PC-3 (cell line): ENCODE data around the gene LEPR.

Source experiments
- EZH2 ChIP-seq: fragments of 300-600 bp; sonication (generic); IDR thresholded peaks from one replicate; pipeline ENCODE4 v1.6.1; 2017; ENCODE audit warnings: antibody characterized with exemption, mild to moderate bottlenecking, low read length; ENCODE audit not compliant: unreplicated experiment
- TF ChIP-seq, protein P1 (sequence below): fragments of 300-600 bp; sonication (generic); conservative IDR thresholded peaks from 2 replicates; pipeline ENCODE4 v1.5.1; 2017; ENCODE audit warnings: antibody characterized with exemption, low read depth, mild to moderate bottlenecking, low read length

GRCh38 chr1:65425006-65425405 is 4.5 kb downstream of the LEPR start:
- TF ChIP-seq, protein P1, sequence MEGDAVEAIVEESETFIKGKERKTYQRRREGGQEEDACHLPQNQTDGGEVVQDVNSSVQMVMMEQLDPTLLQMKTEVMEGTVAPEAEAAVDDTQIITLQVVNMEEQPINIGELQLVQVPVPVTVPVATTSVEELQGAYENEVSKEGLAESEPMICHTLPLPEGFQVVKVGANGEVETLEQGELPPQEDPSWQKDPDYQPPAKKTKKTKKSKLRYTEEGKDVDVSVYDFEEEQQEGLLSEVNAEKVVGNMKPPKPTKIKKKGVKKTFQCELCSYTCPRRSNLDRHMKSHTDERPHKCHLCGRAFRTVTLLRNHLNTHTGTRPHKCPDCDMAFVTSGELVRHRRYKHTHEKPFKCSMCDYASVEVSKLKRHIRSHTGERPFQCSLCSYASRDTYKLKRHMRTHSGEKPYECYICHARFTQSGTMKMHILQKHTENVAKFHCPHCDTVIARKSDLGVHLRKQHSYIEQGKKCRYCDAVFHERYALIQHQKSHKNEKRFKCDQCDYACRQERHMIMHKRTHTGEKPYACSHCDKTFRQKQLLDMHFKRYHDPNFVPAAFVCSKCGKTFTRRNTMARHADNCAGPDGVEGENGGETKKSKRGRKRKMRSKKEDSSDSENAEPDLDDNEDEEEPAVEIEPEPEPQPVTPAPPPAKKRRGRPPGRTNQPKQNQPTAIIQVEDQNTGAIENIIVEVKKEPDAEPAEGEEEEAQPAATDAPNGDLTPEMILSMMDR = no peak
- TF ChIP-seq EZH2 = no peak
